DND-41 (cell line): ENCODE results near the gene THSD4.

Experiments
- ATAC-seq: fragments of 200-7000 bp; cut with Tn5 transposase; 3 replicates; pipeline ENCODE4 v1.9.1; 2021; ENCODE audit warnings: low read depth; ENCODE audit not compliant: insufficient read depth
- DNase-seq: peaks from one replicate; pipeline ENCODE4 v3.0.0-alpha.2; 2020
- H2AFZ ChIP-seq: 2 replicates; pipeline ENCODE4 v1.6.0; 2012; ENCODE audit warnings: low read depth, low read length
- H3K27ac ChIP-seq: 2 replicates; pipeline ENCODE4 v1.5.1; 2012; ENCODE audit warnings: low read length, inconsistent platforms
- H3K27me3 ChIP-seq: fragments of 200-600 bp; sonication (generic); 2 replicates; pipeline ENCODE4 v1.6.0; 2012; ENCODE audit warnings: low read length, mild to moderate bottlenecking, inconsistent platforms; ENCODE audit not compliant: insufficient read depth, poor library complexity
- H3K36me3 ChIP-seq: 2 replicates; pipeline ENCODE4 v1.5.1; 2012; ENCODE audit warnings: low read length, inconsistent platforms; ENCODE audit not compliant: insufficient read depth
- H3K4me1 ChIP-seq: 2 replicates; pipeline ENCODE4 v1.5.1; 2012; ENCODE audit warnings: mild to moderate bottlenecking, low read length; ENCODE audit not compliant: insufficient read depth
- H3K4me2 ChIP-seq: 2 replicates; pipeline ENCODE4 v1.6.0; 2012; ENCODE audit warnings: mild to moderate bottlenecking, moderate library complexity, low read length, inconsistent platforms; ENCODE audit not compliant: insufficient read depth
- H3K4me3 ChIP-seq, 2 experiments: fragments of 200-600 bp in 1 of 2; shearing (Covaris generic) in 1 of 2; 2 replicates each; pipeline ENCODE4 v1.5.1; 2012 to 2016; ENCODE audit warnings: inconsistent platforms in 2 of 2, low read length in 2 of 2, mild to moderate bottlenecking in 2 of 2, low read depth in 1 of 2, moderate library complexity in 1 of 2
- H3K79me2 ChIP-seq: 2 replicates; pipeline ENCODE4 v1.6.0; 2012; ENCODE audit warnings: low read length, inconsistent platforms; ENCODE audit not compliant: insufficient read depth
- H3K9ac ChIP-seq: 2 replicates; pipeline ENCODE4 v1.6.0; 2012; ENCODE audit warnings: low read depth, mild to moderate bottlenecking, inconsistent platforms, low read length, moderate library complexity
- H3K9me3 ChIP-seq: 2 replicates; pipeline ENCODE4 v1.5.1; 2012; ENCODE audit warnings: low read length, moderate library complexity, mild to moderate bottlenecking, inconsistent platforms; ENCODE audit not compliant: insufficient read depth, severe bottlenecking
- H4K20me1 ChIP-seq: 2 replicates; pipeline ENCODE4 v1.6.0; 2012; ENCODE audit warnings: low read length; ENCODE audit not compliant: insufficient read depth
- EZH2 ChIP-seq: IDR thresholded peaks from 3 replicates; pipeline ENCODE4 v1.6.1; 2012; ENCODE audit warnings: borderline replicate concordance, low read depth, mild to moderate bottlenecking, moderate library complexity, low read length, inconsistent platforms; ENCODE audit not compliant: severe bottlenecking
- TF ChIP-seq, protein P1 (sequence below): IDR thresholded peaks from 2 replicates; pipeline ENCODE4 v1.5.1; 2012; ENCODE audit warnings: borderline replicate concordance, low read length, moderate library complexity, mild to moderate bottlenecking; ENCODE audit not compliant: poor library complexity, severe bottlenecking; ENCODE audit errors: extremely low read depth

THSD4 gene

GRCh38 chr15:71312194-71312708, 197.0 kb downstream of the THSD4 start:
- H3K9ac ChIP-seq = no peak overlapping the region
- H3K79me2 ChIP-seq = no peaks in the 10 kb centered on the region
- H4K20me1 ChIP-seq = no peaks in the 10 kb centered on the region
- no peaks in the 10 kb centered on the region for H3K36me3 ChIP-seq
- H3K4me2 ChIP-seq = no peak overlapping the region
- no peaks in the 10 kb centered on the region for H3K4me1 ChIP-seq
- DNase-seq = no peak
- TF ChIP-seq EZH2 = no peak
- TF ChIP-seq, protein P1, sequence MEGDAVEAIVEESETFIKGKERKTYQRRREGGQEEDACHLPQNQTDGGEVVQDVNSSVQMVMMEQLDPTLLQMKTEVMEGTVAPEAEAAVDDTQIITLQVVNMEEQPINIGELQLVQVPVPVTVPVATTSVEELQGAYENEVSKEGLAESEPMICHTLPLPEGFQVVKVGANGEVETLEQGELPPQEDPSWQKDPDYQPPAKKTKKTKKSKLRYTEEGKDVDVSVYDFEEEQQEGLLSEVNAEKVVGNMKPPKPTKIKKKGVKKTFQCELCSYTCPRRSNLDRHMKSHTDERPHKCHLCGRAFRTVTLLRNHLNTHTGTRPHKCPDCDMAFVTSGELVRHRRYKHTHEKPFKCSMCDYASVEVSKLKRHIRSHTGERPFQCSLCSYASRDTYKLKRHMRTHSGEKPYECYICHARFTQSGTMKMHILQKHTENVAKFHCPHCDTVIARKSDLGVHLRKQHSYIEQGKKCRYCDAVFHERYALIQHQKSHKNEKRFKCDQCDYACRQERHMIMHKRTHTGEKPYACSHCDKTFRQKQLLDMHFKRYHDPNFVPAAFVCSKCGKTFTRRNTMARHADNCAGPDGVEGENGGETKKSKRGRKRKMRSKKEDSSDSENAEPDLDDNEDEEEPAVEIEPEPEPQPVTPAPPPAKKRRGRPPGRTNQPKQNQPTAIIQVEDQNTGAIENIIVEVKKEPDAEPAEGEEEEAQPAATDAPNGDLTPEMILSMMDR = no peak
- H3K27me3 ChIP-seq = no peaks in the 10 kb centered on the region
- no peak overlapping the region for H2AFZ ChIP-seq
- no peaks in the 10 kb centered on the region for H3K9me3 ChIP-seq
- no peak overlapping the region for H3K27ac ChIP-seq
- no peak for ATAC-seq
- H3K4me3 ChIP-seq = no peak overlapping the region

DNA sequence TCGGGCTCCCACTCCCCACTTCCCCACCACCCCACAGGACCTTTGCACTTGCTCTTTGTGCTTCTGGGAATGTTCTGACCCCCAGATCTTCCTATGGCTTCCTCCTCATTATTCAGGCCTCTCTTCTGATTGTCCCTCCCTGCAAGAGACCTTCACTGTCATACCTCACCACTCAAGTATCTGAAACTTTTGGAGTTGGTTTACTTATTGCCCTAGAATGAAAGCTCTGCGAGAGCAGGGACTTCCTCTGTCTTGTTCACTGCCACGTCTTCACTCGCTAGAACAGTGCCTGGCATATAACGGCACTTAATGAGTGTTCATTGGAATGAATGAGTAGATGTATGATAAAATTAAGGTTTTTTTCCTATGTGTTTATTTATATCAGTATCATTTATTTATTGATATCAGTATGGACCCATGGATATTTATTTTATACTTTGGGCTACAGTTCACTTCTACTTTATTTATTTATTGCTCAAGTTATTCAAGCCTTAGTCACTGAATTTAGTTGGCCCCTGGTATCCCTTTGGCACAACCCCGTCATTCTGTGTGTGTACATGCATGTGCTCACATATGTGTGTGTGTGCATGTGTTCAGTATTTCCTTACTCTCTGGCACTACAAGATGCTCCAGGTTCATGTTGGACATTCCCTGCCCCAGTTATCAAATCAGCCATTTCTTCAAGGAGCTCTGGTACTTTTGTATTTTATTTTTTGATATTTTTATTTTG, 197.6 kb downstream of the THSD4 start:
- TF ChIP-seq, protein P1 = no peak
- TF ChIP-seq EZH2 = no peak
- no peak overlapping the region for H3K4me3 ChIP-seq
- H4K20me1 ChIP-seq = no peaks in the 10 kb centered on the region
- no peaks in the 10 kb centered on the region for H3K4me1 ChIP-seq
- no peaks in the 10 kb centered on the region for H3K79me2 ChIP-seq
- H3K27me3 ChIP-seq = no peaks in the 10 kb centered on the region
- H3K9me3 ChIP-seq = no peaks in the 10 kb centered on the region
- ATAC-seq = no peak
- H3K36me3 ChIP-seq = no peaks in the 10 kb centered on the region
- no peak overlapping the region for H3K9ac ChIP-seq
- H3K4me2 ChIP-seq = no peak overlapping the region
- no peak overlapping the region for H3K27ac ChIP-seq
- DNase-seq = no peak
- no peak overlapping the region for H2AFZ ChIP-seq

- no peaks in the 10 kb centered on the region for H3K4me1 ChIP-seq
- no peaks in the 10 kb centered on the region for H3K36me3 ChIP-seq
- H3K4me3 ChIP-seq = no peak overlapping the region
- ATAC-seq (no peak), DNase-seq (no peak)
- H4K20me1 ChIP-seq = no peaks in the 10 kb centered on the region
- no peaks in the 10 kb centered on the region for H3K79me2 ChIP-seq
- H3K4me2 ChIP-seq = no peak overlapping the region
- H2AFZ ChIP-seq = no peak overlapping the region
- H3K27ac ChIP-seq = no peak overlapping the region
- no peaks in the 10 kb centered on the region for H3K27me3 ChIP-seq
- H3K9me3 ChIP-seq = no peaks in the 10 kb centered on the region
- H3K9ac ChIP-seq = no peak overlapping the region
- no peak for TF ChIP-seq EZH2
- TF ChIP-seq, protein P1 = no peak
These were observed 198.5 kb downstream of the THSD4 start for GRCh38 chr15:71313806-71314205.
